SK-N-SH treated with all-trans-retinoic acid at 6 μM for 48 hours (cell line): ENCODE data around the gene PRAMEF1.

Experiments used
- CREB5 ChIP-seq: fragments of 250-450 bp; sonication (Bioruptor Pico); IDR thresholded peaks from 2 replicates; pipeline ENCODE4 v1.5.1; 2020; ENCODE audit warnings: low read depth, mild to moderate bottlenecking, moderate library complexity
- OSR1 ChIP-seq: fragments of 250-450 bp; sonication (Bioruptor Pico); IDR thresholded peaks from 2 replicates; pipeline ENCODE4 v1.8.0; 2022; ENCODE audit warnings: moderate library complexity, mild to moderate bottlenecking, inconsistent platforms
- PATZ1 ChIP-seq: fragments of 250-450 bp; sonication (Bioruptor Pico); IDR thresholded peaks from 2 replicates; pipeline ENCODE4 v1.8.0; 2020; ENCODE audit warnings: mild to moderate bottlenecking, moderate library complexity, borderline replicate concordance
- RARB ChIP-seq: fragments of 250-450 bp; sonication (Bioruptor Pico); IDR thresholded peaks from 2 replicates; pipeline ENCODE4 v1.8.0; 2021; ENCODE audit warnings: mild to moderate bottlenecking, moderate library complexity
- ZC3H10 ChIP-seq: fragments of 250-450 bp; sonication (Bioruptor Pico); IDR thresholded peaks from 2 replicates; pipeline ENCODE4 v1.5.1; 2021; ENCODE audit warnings: mild to moderate bottlenecking, moderate library complexity
- ZFP3 ChIP-seq: fragments of 250-450 bp; sonication (Bioruptor Pico); IDR thresholded peaks from 2 replicates; pipeline ENCODE4 v1.5.0; 2020; ENCODE audit warnings: mild to moderate bottlenecking, moderate library complexity
- ZNF565 ChIP-seq: fragments of 450-650 bp; formaldehyde crosslinking; conservative IDR thresholded peaks from 2 replicates; pipeline ENCODE4 v1.5.0; 2020; ENCODE audit warnings: low read depth, mild to moderate bottlenecking, moderate library complexity
- ZNF8 ChIP-seq: fragments of 450-650 bp; formaldehyde crosslinking; IDR thresholded peaks from 2 replicates; pipeline ENCODE4 v1.5.0; 2020; ENCODE audit warnings: mild to moderate bottlenecking, moderate library complexity
- TF ChIP-seq, protein P1 (sequence below): fragments of 250-450 bp; sonication (Bioruptor Pico); IDR thresholded peaks from 2 replicates; pipeline ENCODE4 v1.5.0; 2020; ENCODE audit warnings: mild to moderate bottlenecking, moderate library complexity

GRCh38 chr1:12773438-12773837 is 17.8 kb upstream of the PRAMEF1 start, which contains the start of gene PRAMEF12:
- TF ChIP-seq ZC3H10 (CRISPR knock-in tag) (no peak), CREB5 (CRISPR knock-in tag) (no peak), PATZ1 (no peak), OSR1 (CRISPR knock-in tag) (no peak), ZNF565 (no peak), ZNF8 (CRISPR knock-in tag) (no peak), ZFP3 (CRISPR knock-in tag) (no peak), RARB (CRISPR knock-in tag) (no peak)
- TF ChIP-seq, protein P1, sequence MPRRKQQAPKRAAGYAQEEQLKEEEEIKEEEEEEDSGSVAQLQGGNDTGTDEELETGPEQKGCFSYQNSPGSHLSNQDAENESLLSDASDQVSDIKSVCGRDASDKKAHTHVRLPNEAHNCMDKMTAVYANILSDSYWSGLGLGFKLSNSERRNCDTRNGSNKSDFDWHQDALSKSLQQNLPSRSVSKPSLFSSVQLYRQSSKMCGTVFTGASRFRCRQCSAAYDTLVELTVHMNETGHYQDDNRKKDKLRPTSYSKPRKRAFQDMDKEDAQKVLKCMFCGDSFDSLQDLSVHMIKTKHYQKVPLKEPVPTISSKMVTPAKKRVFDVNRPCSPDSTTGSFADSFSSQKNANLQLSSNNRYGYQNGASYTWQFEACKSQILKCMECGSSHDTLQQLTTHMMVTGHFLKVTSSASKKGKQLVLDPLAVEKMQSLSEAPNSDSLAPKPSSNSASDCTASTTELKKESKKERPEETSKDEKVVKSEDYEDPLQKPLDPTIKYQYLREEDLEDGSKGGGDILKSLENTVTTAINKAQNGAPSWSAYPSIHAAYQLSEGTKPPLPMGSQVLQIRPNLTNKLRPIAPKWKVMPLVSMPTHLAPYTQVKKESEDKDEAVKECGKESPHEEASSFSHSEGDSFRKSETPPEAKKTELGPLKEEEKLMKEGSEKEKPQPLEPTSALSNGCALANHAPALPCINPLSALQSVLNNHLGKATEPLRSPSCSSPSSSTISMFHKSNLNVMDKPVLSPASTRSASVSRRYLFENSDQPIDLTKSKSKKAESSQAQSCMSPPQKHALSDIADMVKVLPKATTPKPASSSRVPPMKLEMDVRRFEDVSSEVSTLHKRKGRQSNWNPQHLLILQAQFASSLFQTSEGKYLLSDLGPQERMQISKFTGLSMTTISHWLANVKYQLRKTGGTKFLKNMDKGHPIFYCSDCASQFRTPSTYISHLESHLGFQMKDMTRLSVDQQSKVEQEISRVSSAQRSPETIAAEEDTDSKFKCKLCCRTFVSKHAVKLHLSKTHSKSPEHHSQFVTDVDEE (CRISPR knock-in tag) = no peak
